ENCODE results near the gene RRP15.

The RRP15 gene

GRCh38 chr1:218339267-218339831, 54.3 kb downstream of the RRP15 start:
- DNase-seq (ENCODE audit: low spot score), result peak; percentile 44
- FAIRE-seq, result peak; percentile 93

DNA sequence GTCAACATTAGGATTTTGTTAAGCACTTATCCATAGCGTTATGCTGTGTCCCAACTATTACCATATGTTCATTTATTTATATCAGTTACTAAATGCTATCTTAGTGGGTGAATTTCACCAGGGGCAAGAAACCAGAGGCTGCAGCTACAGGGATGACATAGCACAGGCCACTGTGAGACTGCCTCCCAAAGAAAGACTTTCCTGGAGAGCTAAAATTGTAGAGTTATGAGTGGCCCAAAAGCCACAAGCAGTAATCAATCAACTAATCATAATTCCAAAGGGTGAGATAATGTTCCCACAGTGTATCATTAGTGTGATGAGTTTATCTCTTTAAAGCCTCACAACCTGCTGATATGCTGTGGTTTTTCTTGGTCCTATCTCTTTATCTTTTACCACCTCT, 56.2 kb downstream of the RRP15 start:
- peak; percentile 30 for DNase-seq (ENCODE audit: low spot score)
- FAIRE-seq, result peak; percentile 2

GRCh38 chr1:218342091-218342490, 57.0 kb downstream of the RRP15 start:
- no peak for FAIRE-seq

GRCh38 chr1:218344814-218345672, 60.0 kb downstream of the RRP15 start, which contains the start of gene TGFB2:
TGFB2 (plus strand) TSS chr1:218345336; CDS start chr1:218346702, 1,366 bp downstream.
- DNase-seq (ENCODE audit: low spot score) (peak; percentile 97), FAIRE-seq (peak; percentile 81)

More at GRCh38 chr1:218342091-218342490, 57.0 kb downstream of the RRP15 start:
- no peak for DNase-seq (ENCODE audit: low spot score)

DNA sequence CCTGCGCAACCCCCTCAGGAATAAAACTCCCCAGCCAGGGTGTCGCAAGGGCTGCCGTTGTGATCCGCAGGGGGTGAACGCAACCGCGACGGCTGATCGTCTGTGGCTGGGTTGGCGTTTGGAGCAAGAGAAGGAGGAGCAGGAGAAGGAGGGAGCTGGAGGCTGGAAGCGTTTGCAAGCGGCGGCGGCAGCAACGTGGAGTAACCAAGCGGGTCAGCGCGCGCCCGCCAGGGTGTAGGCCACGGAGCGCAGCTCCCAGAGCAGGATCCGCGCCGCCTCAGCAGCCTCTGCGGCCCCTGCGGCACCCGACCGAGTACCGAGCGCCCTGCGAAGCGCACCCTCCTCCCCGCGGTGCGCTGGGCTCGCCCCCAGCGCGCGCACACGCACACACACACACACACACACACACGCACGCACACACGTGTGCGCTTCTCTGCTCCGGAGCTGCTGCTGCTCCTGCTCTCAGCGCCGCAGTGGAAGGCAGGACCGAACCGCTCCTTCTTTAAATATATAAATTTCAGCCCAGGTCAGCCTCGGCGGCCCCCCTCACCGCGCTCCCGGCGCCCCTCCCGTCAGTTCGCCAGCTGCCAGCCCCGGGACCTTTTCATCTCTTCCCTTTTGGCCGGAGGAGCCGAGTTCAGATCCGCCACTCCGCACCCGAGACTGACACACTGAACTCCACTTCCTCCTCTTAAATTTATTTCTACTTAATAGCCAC, 60.7 kb downstream of the RRP15 start:
- FAIRE-seq, result no peak

GRCh38 chr1:218346391-218347204, 61.5 kb downstream of the RRP15 start:
- no peak for FAIRE-seq
- peak; percentile 29 for DNase-seq (ENCODE audit: low spot score)

More for the DNA sequence above, 60.7 kb downstream of the RRP15 start:
- DNase-seq (ENCODE audit: low spot score), result peak; percentile 62

DNA sequence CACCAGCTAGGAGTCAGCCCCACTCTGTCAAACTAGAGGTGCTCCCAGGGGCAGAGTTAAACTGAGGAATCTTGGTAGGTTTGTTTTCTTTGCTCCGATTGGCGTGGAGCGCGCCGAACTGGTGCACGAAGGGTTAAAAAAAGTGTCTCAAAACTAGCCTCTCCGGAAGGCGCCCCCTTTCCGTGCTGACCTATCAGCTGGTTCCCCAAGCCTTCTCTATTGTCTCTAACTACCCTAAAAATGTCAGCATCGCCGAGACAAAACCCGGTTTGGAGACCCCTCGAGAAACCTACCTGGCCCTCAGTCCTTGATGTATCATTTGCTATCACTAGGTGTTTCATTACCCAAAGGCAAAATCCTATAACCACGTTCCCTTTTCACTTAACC, 62.2 kb downstream of the RRP15 start:
- peak; percentile 45 for DNase-seq (ENCODE audit: low spot score)
- no peak for FAIRE-seq

DNA sequence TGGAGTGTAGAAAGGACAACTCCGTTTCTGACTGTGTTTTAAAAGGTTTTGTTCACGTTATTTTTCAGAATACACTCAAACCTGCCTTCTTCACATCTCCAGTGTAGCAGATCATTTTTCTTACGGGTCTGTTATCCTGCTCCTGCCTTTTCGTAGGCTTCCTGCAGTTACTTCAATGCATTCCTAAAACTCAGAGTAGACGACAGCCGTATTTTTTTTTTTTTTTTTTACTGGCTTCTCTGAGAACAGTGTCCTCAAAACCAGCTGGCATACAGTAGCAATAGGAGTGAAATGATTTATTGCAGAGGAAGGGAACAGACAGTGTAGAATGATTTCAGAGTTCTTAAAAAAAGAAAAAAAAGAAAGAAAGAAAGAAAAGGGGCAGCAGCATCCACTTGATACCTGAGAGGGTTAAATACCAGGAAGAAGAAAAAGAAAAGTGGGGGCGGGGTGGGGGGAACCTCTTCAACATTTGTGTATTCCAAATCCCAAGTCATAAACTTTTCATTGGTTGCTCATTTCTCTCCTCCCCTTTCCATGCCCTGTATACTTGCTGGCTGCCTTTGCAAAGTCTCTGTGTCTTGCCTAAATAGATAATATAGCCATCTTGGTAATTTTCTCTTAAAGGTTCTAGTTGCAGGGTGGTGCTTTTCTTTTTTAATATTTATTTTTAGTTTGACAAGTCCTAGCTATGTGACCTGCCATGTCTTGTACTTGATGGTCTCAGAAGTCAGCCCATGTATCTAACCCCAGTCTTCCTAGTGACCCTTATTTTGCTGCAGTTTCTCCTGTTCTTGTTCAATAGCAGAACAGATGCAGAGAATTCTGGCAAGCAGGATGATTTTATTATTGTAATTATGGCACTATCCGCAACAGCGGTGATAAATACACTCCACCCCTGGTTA, 62.9 kb downstream of the RRP15 start:
- FAIRE-seq, result peak; percentile 80

GRCh38 chr1:218348628-218349071, 63.6 kb downstream of the RRP15 start:
- FAIRE-seq, result no peak
- DNase-seq (ENCODE audit: low spot score), result peak; percentile 35

More for the DNA sequence above, 62.9 kb downstream of the RRP15 start:
- DNase-seq (ENCODE audit: low spot score), result peak; percentile 83

DNA sequence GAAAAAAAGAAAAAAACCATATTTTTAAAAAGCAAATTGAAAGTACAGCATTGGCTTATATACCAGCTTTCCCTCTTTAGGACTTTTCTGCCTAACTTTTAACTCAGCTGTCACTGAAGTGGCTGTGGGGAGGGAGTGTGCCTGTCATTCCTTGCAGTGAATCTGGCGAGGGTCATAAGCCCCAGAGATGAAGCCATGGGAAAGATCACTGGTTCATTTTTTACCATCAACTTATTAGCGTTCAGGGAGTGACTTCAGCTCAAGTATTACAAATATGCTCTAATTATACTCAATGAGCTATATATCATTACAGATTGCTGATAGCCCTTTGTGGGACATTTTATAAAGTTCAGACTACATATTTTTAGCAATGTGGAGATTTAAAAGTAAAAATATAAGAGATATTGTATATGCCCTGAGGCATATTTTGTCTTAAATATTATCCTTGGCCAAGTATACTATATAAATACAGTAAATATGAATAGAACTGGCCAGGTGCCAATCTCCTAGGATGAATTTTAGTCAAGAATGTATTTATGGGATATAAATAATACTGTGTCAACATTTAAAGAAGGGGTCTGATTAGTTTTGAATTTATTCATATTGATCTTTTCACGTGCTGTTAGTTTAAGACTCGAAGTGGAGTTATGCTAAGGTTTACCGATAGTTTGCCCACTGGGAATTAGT, 64.4 kb downstream of the RRP15 start:
- DNase-seq (ENCODE audit: low spot score), result peak; percentile 35
- peak; percentile 15 for FAIRE-seq

GRCh38 chr1:218350035-218350525, 65.0 kb downstream of the RRP15 start:
- DNase-seq (ENCODE audit: low spot score) (no peak), FAIRE-seq (no peak)

- DNase-seq (ENCODE audit: low spot score) (peak; percentile 51), FAIRE-seq (peak; percentile 80)
These were observed 65.7 kb downstream of the RRP15 start for GRCh38 chr1:218350801-218351266.

DNA sequence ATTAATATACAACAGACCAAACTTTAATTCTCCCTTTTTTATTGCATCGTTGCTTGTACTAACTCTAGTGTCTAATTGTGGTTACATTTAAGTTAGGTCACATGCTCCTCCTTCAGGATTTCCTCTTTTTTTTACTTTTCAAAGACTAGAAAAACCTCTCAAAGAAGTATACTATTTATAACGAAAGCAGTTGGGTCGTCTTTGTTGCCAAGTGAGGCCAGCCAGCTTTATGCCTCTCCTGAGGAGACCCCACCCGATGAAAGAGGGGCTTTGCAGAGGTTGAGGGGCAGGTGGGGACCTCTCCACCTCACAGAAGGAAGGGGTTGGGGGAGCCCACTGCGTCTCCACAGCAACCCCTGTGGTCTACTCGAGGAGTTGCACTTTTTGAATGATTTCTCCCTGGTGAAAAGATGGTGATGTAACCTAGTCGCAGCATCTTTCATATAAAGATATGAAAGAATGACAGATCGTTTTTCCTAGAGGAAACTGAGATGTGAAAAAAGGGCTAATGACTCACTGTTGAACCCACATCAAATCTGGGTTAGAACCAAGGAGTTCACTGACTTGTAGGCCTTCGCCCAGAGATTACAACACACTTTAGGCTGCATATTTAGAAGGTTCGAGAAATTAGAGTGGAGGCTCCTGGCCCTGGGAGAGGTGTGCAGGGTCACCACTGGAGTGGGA, 66.4 kb downstream of the RRP15 start:
- DNase-seq (ENCODE audit: low spot score), result peak; percentile 67
- peak; percentile 35 for FAIRE-seq

DNA sequence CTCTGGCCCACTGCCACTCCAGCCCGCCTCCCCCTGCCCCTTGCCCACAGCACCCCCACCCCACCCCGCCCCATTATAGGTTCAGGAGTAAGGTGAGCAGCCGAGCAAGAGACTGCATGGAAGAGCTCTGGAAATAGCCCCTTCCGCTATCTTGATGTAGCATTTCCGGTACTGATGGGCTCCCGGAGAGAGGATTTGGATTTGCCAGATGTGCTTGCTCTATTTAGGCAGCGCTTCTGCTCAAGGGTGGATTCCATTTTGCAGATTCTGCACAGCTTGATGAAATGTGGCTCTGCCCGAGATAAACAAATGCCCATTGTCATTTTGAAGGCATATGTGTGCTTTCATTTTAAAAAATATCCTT, 67.0 kb downstream of the RRP15 start:
- FAIRE-seq (no peak), DNase-seq (ENCODE audit: low spot score) (no peak)

DNA sequence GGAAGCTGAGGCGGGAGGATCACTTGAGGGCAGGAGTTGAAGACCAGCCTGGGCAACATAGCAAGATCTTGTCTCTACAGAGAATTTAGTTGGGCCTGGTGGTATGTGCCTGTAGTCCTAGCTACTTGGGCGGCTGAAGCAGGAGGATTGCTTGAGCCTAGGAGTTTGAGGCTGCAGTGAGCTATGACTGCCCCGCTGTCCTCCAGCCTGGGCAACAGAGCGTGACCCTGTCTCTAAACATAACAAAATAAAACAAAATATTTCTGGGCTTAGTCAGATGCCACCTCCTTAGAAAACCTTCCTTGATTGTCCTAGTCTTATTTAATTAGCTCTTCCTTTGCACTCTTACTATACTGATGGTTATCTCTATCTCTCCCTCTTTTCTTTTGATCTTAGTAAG, 68.6 kb downstream of the RRP15 start:
- DNase-seq (ENCODE audit: low spot score), result peak; percentile 74
- peak; percentile 67 for FAIRE-seq

DNA sequence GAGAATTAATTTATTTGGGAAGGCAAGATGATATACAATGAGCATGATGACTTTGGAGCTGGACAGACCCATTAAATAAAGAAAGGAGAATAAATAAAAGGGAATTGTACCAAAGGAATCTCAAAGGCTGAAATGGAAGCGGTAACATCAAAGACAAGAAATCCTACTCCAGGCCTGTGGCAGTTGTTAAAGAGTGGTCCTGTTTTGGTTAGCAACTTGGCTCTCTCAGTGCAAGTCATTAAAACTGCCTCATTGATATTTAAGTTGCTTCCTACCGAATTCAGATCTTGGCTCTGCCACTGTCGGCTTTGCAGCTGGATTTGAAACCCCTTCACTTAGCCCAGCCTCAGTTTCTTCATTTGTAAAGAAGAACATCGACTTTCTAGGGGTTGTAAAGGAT, 70.2 kb downstream of the RRP15 start:
- DNase-seq (ENCODE audit: low spot score) (no peak), FAIRE-seq (no peak)

DNA sequence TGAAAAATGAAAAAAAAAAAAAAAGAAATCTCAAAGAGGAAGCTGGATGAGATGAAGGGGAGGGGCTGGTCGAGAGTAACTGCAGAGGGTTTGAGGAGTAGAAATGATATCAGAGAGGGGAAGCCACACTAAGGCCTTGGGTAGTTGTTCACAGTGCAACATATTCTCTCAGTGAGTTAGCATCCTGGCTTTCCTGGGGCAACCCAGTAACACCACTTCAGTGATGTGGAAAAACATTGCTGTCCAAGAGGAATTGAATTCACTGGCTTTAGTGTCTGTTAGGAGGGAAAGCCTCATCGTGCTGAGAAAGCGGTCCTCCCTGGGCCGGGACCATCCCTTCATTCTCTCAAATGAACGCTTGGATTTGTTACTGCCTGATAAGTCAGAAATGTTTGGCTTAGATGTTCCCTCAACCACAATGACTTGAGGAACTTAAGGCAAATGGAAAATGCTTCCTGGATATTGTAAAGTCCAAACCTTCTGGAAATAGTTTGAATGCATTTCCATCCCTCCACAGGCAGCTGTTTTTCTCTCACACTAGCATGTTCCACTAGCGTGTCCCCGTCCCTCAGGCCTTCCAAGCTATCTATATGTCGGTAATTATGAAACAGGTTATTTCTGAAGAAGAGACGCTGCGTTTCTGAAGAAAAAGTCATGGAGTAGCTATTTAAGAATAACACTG, 72.3 kb downstream of the RRP15 start:
- FAIRE-seq (no peak), DNase-seq (ENCODE audit: low spot score) (no peak)

GRCh38 chr1:218357893-218358232, 72.8 kb downstream of the RRP15 start:
- FAIRE-seq, result no peak
- no peak for DNase-seq (ENCODE audit: low spot score)
